HepG2 (cell line): ENCODE results near the gene PDCD11. TPM values are rescaled to one million over a fixed set of nuclear protein-coding genes. Genes with fewer than 3 reads are reported as not detected.
A peak's percentile ranks its signal among the peaks of the same experiment; 100 is the strongest.

Experiments used
- ASH2L ChIP-seq: fragments of 300-600, 200-600 bp; sonication (generic); IDR thresholded peaks from 2 replicates; pipeline ENCODE4 v1.7.0; 2017; ENCODE audit warnings: low read depth, mild to moderate bottlenecking, moderate library complexity, mixed read lengths, low read length; ENCODE audit not compliant: insufficient read length
- EZH2 ChIP-seq: conservative IDR thresholded peaks from 2 replicates; pipeline ENCODE4 v1.6.1; 2012; ENCODE audit warnings: mild to moderate bottlenecking, low read depth, low read length, moderate library complexity
- GATA4 ChIP-seq: sonication (generic); IDR thresholded peaks from 2 replicates; pipeline ENCODE4 v1.6.1; 2016; ENCODE audit warnings: antibody characterized with exemption, low read depth, borderline replicate concordance
- HDAC6 ChIP-seq: fragments of 200-600 bp; sonication (generic); IDR thresholded peaks from 2 replicates; pipeline ENCODE4 v1.7.0; 2017; ENCODE audit warnings: mild to moderate bottlenecking, antibody characterized with exemption, low read length, low read depth
- JUND ChIP-seq: sonication (generic); formaldehyde crosslinking; IDR thresholded peaks from 2 replicates; pipeline ENCODE4 v1.8.0; 2022; ENCODE audit warnings: mild to moderate bottlenecking, missing genetic modification reagents
- NFATC3 ChIP-seq: sonication (generic); formaldehyde crosslinking; IDR thresholded peaks from 2 replicates; pipeline ENCODE4 v1.5.1; 2020; ENCODE audit warnings: mild to moderate bottlenecking, missing genetic modification reagents
- ONECUT2 ChIP-seq: sonication (generic); formaldehyde crosslinking; IDR thresholded peaks from 2 replicates; pipeline ENCODE4 v1.4.0; 2020; ENCODE audit warnings: missing genetic modification reagents
- TCF7 ChIP-seq: sonication (generic); IDR thresholded peaks from 2 replicates; pipeline ENCODE4 v1.6.1; 2016; ENCODE audit warnings: antibody characterized with exemption, low read depth
- ZBTB7A ChIP-seq: sonication (generic); formaldehyde crosslinking; IDR thresholded peaks from 2 replicates; pipeline ENCODE4 v1.8.0; 2022; ENCODE audit warnings: mild to moderate bottlenecking, missing genetic modification reagents
- ZNF30 ChIP-seq: sonication (generic); formaldehyde crosslinking; IDR thresholded peaks from 2 replicates; pipeline ENCODE4 v1.5.0; 2020; ENCODE audit warnings: mild to moderate bottlenecking, missing genetic modification reagents
- ZNF766 ChIP-seq: sonication (generic); formaldehyde crosslinking; IDR thresholded peaks from 2 replicates; pipeline ENCODE4 v1.5.0; 2020; ENCODE audit warnings: missing genetic modification reagents, borderline replicate concordance
- polyA plus RNA-seq, 8 experiments: library from polyadenylated mRNA; depleted of rRNA in 3 of 8; stranded (reverse) in 7 of 8; unstranded in 1 of 8; fragments of >200 nt; fragmentation: Illumina TruSeq in 4 of 8; extraction: Trizol in 4 of 8; gene quantifications; 2 replicates each; pipeline versions ENCODE4 v1.2.1 to v1.2.3, GENCODE V29; 2011 to 2016; ENCODE audit warnings: low read depth in 4 of 8, missing spikeins in 1 of 8, mixed read lengths in 1 of 8; ENCODE audit not compliant: insufficient read depth in 1 of 8
- total RNA-seq, 5 experiments: library from RNA; depleted of rRNA; stranded (reverse); fragments of >200 nt; fragmentation: Illumina TruSeq; extraction: Trizol; gene quantifications; 2 replicates each; pipeline ENCODE4 v1.2.3, GENCODE V29; 2016; ENCODE audit warnings: low read depth in 1 of 5
- TF ChIP-seq, protein P1 (sequence below): sonication (generic); formaldehyde crosslinking; IDR thresholded peaks from one replicate; pipeline ENCODE4 v1.5.1; 2020; ENCODE audit warnings: mild to moderate bottlenecking, missing genetic modification reagents; ENCODE audit errors: not compliant biosample characterization
- TF ChIP-seq, protein P2 (sequence below): sonication (generic); formaldehyde crosslinking; IDR thresholded peaks from 2 replicates; pipeline ENCODE4 v1.8.1; 2023; ENCODE audit warnings: mild to moderate bottlenecking, inconsistent platforms, moderate library complexity, missing genetic modification reagents, borderline replicate concordance
- TF ChIP-seq, protein P3 (sequence below): sonication (generic); formaldehyde crosslinking; IDR thresholded peaks from 2 replicates; pipeline ENCODE4 v1.5.1; 2020; ENCODE audit warnings: mild to moderate bottlenecking, missing genetic modification reagents, borderline replicate concordance
- TF ChIP-seq, protein P4 (sequence below): sonication (generic); formaldehyde crosslinking; conservative IDR thresholded peaks from 2 replicates; pipeline ENCODE4 v1.4.0; 2020; ENCODE audit warnings: missing genetic modification reagents

PDCD11 gene
- total and polyA plus RNA-seq, 2 of the 13 experiments (the other 11 are each of a cell fraction or from before 2014, with no cell fraction given): 12.8 to 52.8 TPM

DNA sequence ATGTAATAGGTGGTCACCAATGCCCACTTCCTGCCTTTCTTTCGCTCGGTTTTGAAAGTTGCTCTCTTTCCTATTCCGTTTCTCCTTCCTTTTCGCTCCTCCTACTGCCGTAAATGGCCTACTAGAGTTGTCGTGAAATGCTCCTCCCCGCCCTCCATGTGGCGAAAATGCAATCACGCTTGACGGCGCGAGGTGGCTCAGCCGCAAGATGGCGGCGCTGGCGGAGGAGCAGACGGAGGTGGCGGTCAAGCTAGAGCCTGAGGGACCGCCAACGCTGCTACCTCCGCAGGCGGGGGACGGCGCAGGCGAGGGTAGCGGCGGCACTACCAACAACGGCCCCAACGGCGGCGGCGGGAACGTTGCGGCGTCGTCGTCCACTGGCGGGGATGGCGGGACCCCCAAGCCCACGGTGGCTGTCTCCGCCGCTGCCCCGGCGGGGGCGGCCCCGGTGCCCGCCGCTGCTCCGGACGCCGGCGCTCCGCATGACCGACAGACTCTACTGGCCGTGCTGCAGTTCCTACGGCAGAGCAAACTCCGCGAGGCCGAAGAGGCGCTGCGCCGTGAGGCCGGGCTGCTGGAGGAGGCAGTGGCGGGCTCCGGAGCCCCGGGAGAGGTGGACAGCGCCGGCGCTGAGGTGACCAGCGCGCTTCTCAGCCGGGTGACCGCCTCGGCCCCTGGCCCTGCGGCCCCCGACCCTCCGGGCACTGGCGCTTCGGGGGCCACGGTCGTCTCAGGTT is 28.5 kb upstream of the PDCD11 start, which contains the start of gene TAF5 (continued):
- TF ChIP-seq, protein P1, sequence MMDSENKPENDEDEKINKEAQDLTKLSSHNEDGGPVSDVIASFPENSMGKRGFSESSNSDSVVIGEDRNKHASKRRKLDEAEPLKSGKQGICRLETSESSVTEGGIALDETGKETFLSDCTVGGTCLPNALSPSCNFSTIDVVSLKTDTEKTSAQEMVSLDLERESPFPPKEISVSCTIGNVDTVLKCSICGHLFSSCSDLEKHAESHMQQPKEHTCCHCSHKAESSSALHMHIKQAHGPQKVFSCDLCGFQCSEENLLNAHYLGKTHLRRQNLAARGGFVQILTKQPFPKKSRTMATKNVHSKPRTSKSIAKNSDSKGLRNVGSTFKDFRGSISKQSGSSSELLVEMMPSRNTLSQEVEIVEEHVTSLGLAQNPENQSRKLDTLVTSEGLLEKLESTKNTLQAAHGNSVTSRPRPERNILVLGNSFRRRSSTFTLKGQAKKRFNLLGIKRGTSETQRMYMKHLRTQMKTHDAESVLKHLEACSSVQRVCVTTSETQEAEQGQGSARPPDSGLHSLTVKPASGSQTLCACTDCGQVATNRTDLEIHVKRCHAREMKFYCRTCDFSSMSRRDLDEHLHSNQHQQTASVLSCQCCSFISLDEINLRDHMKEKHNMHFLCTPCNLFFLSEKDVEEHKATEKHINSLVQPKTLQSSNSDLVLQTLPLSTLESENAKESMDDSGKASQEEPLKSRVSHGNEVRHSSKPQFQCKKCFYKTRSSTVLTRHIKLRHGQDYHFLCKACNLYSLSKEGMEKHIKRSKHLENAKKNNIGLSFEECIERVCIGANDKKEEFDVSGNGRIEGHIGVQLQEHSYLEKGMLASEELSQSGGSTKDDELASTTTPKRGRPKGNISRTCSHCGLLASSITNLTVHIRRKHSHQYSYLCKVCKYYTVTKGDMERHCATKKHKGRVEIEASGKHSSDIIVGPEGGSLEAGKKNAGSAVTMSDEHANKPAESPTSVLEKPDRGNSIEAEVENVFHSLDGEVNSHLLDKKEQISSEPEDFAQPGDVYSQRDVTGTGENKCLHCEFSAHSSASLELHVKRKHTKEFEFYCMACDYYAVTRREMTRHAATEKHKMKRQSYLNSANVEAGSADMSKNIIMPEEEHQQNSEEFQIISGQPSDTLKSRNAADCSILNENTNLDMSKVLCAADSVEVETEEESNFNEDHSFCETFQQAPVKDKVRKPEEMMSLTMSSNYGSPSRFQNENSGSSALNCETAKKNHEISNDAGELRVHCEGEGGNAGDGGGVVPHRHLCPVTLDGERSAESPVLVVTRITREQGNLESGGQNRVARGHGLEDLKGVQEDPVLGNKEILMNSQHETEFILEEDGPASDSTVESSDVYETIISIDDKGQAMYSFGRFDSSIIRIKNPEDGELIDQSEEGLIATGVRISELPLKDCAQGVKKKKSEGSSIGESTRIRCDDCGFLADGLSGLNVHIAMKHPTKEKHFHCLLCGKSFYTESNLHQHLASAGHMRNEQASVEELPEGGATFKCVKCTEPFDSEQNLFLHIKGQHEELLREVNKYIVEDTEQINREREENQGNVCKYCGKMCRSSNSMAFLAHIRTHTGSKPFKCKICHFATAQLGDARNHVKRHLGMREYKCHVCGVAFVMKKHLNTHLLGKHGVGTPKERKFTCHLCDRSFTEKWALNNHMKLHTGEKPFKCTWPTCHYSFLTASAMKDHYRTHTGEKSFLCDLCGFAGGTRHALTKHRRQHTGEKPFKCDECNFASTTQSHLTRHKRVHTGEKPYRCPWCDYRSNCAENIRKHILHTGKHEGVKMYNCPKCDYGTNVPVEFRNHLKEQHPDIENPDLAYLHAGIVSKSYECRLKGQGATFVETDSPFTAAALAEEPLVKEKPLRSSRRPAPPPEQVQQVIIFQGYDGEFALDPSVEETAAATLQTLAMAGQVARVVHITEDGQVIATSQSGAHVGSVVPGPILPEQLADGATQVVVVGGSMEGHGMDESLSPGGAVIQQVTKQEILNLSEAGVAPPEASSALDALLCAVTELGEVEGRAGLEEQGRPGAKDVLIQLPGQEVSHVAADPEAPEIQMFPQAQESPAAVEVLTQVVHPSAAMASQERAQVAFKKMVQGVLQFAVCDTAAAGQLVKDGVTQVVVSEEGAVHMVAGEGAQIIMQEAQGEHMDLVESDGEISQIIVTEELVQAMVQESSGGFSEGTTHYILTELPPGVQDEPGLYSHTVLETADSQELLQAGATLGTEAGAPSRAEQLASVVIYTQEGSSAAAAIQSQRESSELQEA (CRISPR knock-in tag): no peak
- TF ChIP-seq HDAC6: no peak
- TF ChIP-seq JUND: peak; percentile 17; the same call in 1 of the 2 replicates
- TF ChIP-seq, protein P2, sequence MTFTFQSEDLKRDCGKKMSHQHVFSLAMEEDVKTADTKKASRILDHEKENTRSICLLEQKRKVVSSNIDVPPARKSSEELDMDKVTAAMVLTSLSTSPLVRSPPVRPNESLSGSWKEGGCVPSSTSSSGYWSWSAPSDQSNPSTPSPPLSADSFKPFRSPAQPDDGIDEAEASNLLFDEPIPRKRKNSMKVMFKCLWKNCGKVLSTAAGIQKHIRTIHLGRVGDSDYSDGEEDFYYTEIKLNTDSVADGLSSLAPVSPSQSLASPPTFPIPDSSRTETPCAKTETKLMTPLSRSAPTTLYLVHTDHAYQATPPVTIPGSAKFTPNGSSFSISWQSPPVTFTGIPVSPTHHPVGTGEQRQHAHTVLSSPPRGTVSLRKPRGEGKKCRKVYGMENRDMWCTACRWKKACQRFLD (CRISPR knock-in tag): no peak
- TF ChIP-seq ZBTB7A (CRISPR knock-in tag): peak; percentile 84
- peak; percentile 74; the same call in 1 of the 2 replicates for TF ChIP-seq GATA4
- no peak for TF ChIP-seq ONECUT2 (CRISPR knock-in tag)
- TF ChIP-seq, protein P3, sequence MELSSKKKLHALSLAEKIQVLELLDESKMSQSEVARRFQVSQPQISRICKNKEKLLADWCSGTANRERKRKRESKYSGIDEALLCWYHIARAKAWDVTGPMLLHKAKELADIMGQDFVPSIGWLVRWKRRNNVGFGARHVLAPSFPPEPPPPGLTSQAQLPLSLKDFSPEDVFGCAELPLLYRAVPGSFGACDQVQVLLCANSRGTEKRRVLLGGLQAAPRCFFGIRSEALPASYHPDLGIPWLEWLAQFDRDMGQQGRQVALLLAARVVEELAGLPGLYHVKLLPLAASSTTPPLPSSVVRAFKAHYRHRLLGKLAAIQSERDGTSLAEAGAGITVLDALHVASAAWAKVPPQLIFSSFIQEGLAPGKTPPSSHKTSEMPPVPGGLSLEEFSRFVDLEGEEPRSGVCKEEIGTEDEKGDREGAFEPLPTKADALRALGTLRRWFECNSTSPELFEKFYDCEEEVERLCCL (CRISPR knock-in tag): 0 out of 2 replicates have a peak, but pooled peaks have one; percentile 41
- no peak; the same call in 1 of the 2 replicates for TF ChIP-seq NFATC3 (CRISPR knock-in tag)
- TF ChIP-seq TCF7: no peak
- peak; percentile 72; the same call in 1 of the 2 replicates for TF ChIP-seq ZNF30 (CRISPR knock-in tag)
- TF ChIP-seq ASH2L: peak; percentile 93
- TF ChIP-seq EZH2: no peak
- peak; percentile 7; the same call in 1 of the 2 replicates for TF ChIP-seq ZNF766 (CRISPR knock-in tag)
- TF ChIP-seq, protein P4, sequence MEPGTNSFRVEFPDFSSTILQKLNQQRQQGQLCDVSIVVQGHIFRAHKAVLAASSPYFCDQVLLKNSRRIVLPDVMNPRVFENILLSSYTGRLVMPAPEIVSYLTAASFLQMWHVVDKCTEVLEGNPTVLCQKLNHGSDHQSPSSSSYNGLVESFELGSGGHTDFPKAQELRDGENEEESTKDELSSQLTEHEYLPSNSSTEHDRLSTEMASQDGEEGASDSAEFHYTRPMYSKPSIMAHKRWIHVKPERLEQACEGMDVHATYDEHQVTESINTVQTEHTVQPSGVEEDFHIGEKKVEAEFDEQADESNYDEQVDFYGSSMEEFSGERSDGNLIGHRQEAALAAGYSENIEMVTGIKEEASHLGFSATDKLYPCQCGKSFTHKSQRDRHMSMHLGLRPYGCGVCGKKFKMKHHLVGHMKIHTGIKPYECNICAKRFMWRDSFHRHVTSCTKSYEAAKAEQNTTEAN (CRISPR knock-in tag): no peak
